ENCODE data around the gene OPN3. TPM values are rescaled to one million over a fixed set of nuclear protein-coding genes. Genes with fewer than 3 reads are reported as not detected.

OPN3 gene
- total and polyA plus RNA-seq, 9 of the 15 experiments (the other 6 are each of a cell fraction or from before 2014, with no cell fraction given) = 4.2 to 34.6 (median 17.0) TPM

- TF ChIP-seq CTCFL (IDR thresholded peaks at IDR 0.05; ENCODE audit: borderline replicate concordance, insufficient read depth, low read depth, low read length, poor library complexity, severe bottlenecking) (no peak), UBTF (IDR thresholded peaks at IDR 0.05; ENCODE audit: borderline replicate concordance in 1 of 2, low read depth in 2 of 2, low read length in 2 of 2) (0 out of 4 replicates have a peak, but pooled peaks of 1 of the 2 experiments have one; percentile 46), ZBTB11 (CRISPR knock-in tag; IDR thresholded peaks at IDR 0.05) (peak in 1 of 3 experiments; percentile 63; a peak in 1 of 6 replicates), FOXM1 (IDR thresholded peaks at IDR 0.05; ENCODE audit: low read depth) (no peak), FOXM1 (CRISPR knock-in tag; IDR thresholded peaks at IDR 0.05; ENCODE audit: low read depth) (no peak), MCM7 (IDR thresholded peaks at IDR 0.05) (no peak), AFF4 (CRISPR knock-in tag; IDR thresholded peaks at IDR 0.05) (no peak), FOXK2 (conservative IDR thresholded peaks at IDR 0.05 in 1 of 2, IDR thresholded peaks at IDR 0.05 in 1 of 2; ENCODE audit: low read depth in 2 of 2) (0 out of 4 replicates have a peak, but pooled peaks of 1 of the 2 experiments have one; percentile 29), MLLT1 (IDR thresholded peaks at IDR 0.05) (0 out of 4 replicates have a peak, but pooled peaks of 1 of the 2 experiments have one; percentile 24)
These were observed 2.0 kb downstream of the OPN3 start (continued) for GRCh38 chr1:241638099-241638682.
